Activated T-helper 1 cell treated with anti-CD3 and anti-CD28 coated beads, Interleukin-12 subunit alpha, Interleukin-12 subunit beta, Interleukin-2, Interleukin-4 antibody, amounts not matched to agents 30 ng/mL and 10 ng/mL and 1 ng/mL, durations not matched to agents 14 hours and 24 hours and 36 hours (primary cell): ENCODE measurements around the gene EPDR1. TPM values are rescaled to one million over a fixed set of nuclear protein-coding genes. Genes with fewer than 3 reads are reported as not detected.

Source experiments
- DNase-seq: peaks from one replicate; pipeline ENCODE4 v3.0.0; 2021; ENCODE audit warnings: low spot score
- H3K27ac Mint-ChIP-seq: one replicate; pipeline ENCODE4 v1.8.0; 2021; ENCODE audit warnings: mild to moderate bottlenecking, mixed read lengths
- H3K27me3 Mint-ChIP-seq: one replicate; pipeline ENCODE4 v1.8.0; 2022; ENCODE audit warnings: mild to moderate bottlenecking, moderate library complexity, mixed read lengths; ENCODE audit not compliant: insufficient read depth
- H3K36me3 Mint-ChIP-seq: one replicate; pipeline ENCODE4 v1.8.0; 2021; ENCODE audit warnings: low read depth, mixed read lengths
- H3K4me1 Mint-ChIP-seq: one replicate; pipeline ENCODE4 v1.8.0; 2021; ENCODE audit warnings: low read depth, mixed read lengths
- H3K4me3 Mint-ChIP-seq: one replicate; pipeline ENCODE4 v1.8.0; 2021; ENCODE audit warnings: mild to moderate bottlenecking, moderate library complexity, mixed read lengths
- H3K9me3 Mint-ChIP-seq: one replicate; pipeline ENCODE4 v1.8.0; 2021; ENCODE audit warnings: mixed read lengths
- intact Hi-C: fragments of 100-400 bp; cut with micrococcal nuclease; formaldehyde crosslinking; loops from one replicate; pipeline ENCODE4 v1.15.1; 2024
- total RNA-seq: library from RNA; stranded (reverse); gene quantifications from 2 replicates; pipeline ENCODE4 v1.2.3, GENCODE V29; 2022

Gene EPDR1
- total RNA-seq, 1 donor from 2014 or later, result not detected

- no peak overlapping the region for H3K27ac Mint-ChIP-seq
- intact Hi-C loops, result no loop called here
These were observed 1.9 kb upstream of the EPDR1 start for GRCh38 chr7:37918526-37918925.

GRCh38 chr7:37920849-37921805, 687 bp downstream of the EPDR1 start:
- Mint-ChIP-seq H3K4me1 (peaks cover 5% of the 10 kb centered on the region), H3K27me3 (peaks cover 53% of the 10 kb centered on the region), H3K9me3 (peaks cover 2% of the 10 kb centered on the region), H3K4me3 (no peak overlapping the region), H3K27ac (no peak overlapping the region), H3K36me3 (no peaks in the 10 kb centered on the region)
- intact Hi-C loops, result loop anchor here (10.0 kb wide), 1 partner anchor 304 kb away; no protein-coding TSS in a partner anchor
- no peak for DNase-seq

More at GRCh38 chr7:37918526-37918925, 1.9 kb upstream of the EPDR1 start:
- H3K4me3 Mint-ChIP-seq, result no peak overlapping the region
- no peaks in the 10 kb centered on the region for H3K36me3 Mint-ChIP-seq
- H3K27me3 Mint-ChIP-seq, result peaks cover 69% of the 10 kb centered on the region
- DNase-seq, result no peak
- peaks cover 5% of the 10 kb centered on the region for H3K4me1 Mint-ChIP-seq
- no peaks in the 10 kb centered on the region for H3K9me3 Mint-ChIP-seq

- peaks cover 6% of the 10 kb centered on the region for H3K9me3 Mint-ChIP-seq
- no peak overlapping the region for H3K4me3 Mint-ChIP-seq
- H3K27me3 Mint-ChIP-seq, result peaks cover 52% of the 10 kb centered on the region
- H3K36me3 Mint-ChIP-seq, result no peaks in the 10 kb centered on the region
- no peak overlapping the region for H3K27ac Mint-ChIP-seq
- intact Hi-C loops, result loop anchor here (10.0 kb wide), 1 partner anchor 303 kb away; no protein-coding TSS in a partner anchor
- peaks cover 5% of the 10 kb centered on the region for H3K4me1 Mint-ChIP-seq
- no peak for DNase-seq
These were observed 1.4 kb downstream of the EPDR1 start for GRCh38 chr7:37921876-37922275.

- DNase-seq, result no peak
- Mint-ChIP-seq H3K4me3 (no peak overlapping the region), H3K27me3 (peaks cover 32% of the 10 kb centered on the region), H3K9me3 (peaks cover 6% of the 10 kb centered on the region), H3K4me1 (peaks cover 5% of the 10 kb centered on the region), H3K36me3 (no peaks in the 10 kb centered on the region), H3K27ac (no peak overlapping the region)
- intact Hi-C loops, result loop anchor here (10.0 kb wide), 1 partner anchor 301 kb away; no protein-coding TSS in a partner anchor
These were observed 3.6 kb downstream of the EPDR1 start for GRCh38 chr7:37923996-37924395.

- peaks cover 26% of the 10 kb centered on the region for H3K27me3 Mint-ChIP-seq
- H3K9me3 Mint-ChIP-seq, result peaks cover 6% of the 10 kb centered on the region
- H3K27ac Mint-ChIP-seq, result no peak overlapping the region
- peaks cover 5% of the 10 kb centered on the region for H3K4me1 Mint-ChIP-seq
- H3K36me3 Mint-ChIP-seq, result no peaks in the 10 kb centered on the region
- H3K4me3 Mint-ChIP-seq, result no peak overlapping the region
- intact Hi-C loops, result loop anchor here (10.0 kb wide), 1 partner anchor 300 kb away; no protein-coding TSS in a partner anchor
- no peak for DNase-seq
These were observed 4.1 kb downstream of the EPDR1 start for GRCh38 chr7:37924491-37925041.

- no peak for DNase-seq
- peaks cover 6% of the 10 kb centered on the region for H3K9me3 Mint-ChIP-seq
- no peaks in the 10 kb centered on the region for H3K4me1 Mint-ChIP-seq
- H3K27me3 Mint-ChIP-seq, result peaks cover 16% of the 10 kb centered on the region
- no peaks in the 10 kb centered on the region for H3K36me3 Mint-ChIP-seq
- no peak overlapping the region for H3K27ac Mint-ChIP-seq
- intact Hi-C loops, result loop anchor here (10.0 kb wide), 1 partner anchor 299 kb away; no protein-coding TSS in a partner anchor
- no peak overlapping the region for H3K4me3 Mint-ChIP-seq
These were observed 5.2 kb downstream of the EPDR1 start for GRCh38 chr7:37925620-37926019.

GRCh38 chr7:37927773-37928444, 7.5 kb downstream of the EPDR1 start:
- no peak overlapping the region for H3K27ac Mint-ChIP-seq
- no peaks in the 10 kb centered on the region for H3K4me1 Mint-ChIP-seq
- H3K4me3 Mint-ChIP-seq, result no peak overlapping the region
- intact Hi-C loops, result loop anchor here (10.0 kb wide), 1 partner anchor 297 kb away; no protein-coding TSS in a partner anchor
- no peaks in the 10 kb centered on the region for H3K36me3 Mint-ChIP-seq
- H3K9me3 Mint-ChIP-seq, result peaks cover 6% of the 10 kb centered on the region
- H3K27me3 Mint-ChIP-seq, result peaks cover 6% of the 10 kb centered on the region
- DNase-seq, result no peak

GRCh38 chr7:37928878-37929277, 8.4 kb downstream of the EPDR1 start:
- H3K4me1 Mint-ChIP-seq, result no peaks in the 10 kb centered on the region
- H3K9me3 Mint-ChIP-seq, result peaks cover 6% of the 10 kb centered on the region
- no peak overlapping the region for H3K27ac Mint-ChIP-seq
- DNase-seq, result no peak
- H3K4me3 Mint-ChIP-seq, result no peak overlapping the region
- intact Hi-C loops, result loop anchor here (10.0 kb wide), 1 partner anchor 296 kb away; no protein-coding TSS in a partner anchor
- no peaks in the 10 kb centered on the region for H3K36me3 Mint-ChIP-seq
- H3K27me3 Mint-ChIP-seq, result no peaks in the 10 kb centered on the region

- Mint-ChIP-seq H3K4me3 (no peak overlapping the region), H3K36me3 (no peaks in the 10 kb centered on the region), H3K27me3 (no peaks in the 10 kb centered on the region), H3K27ac (no peak overlapping the region), H3K9me3 (peaks cover 6% of the 10 kb centered on the region), H3K4me1 (no peaks in the 10 kb centered on the region)
- no peak for DNase-seq
- intact Hi-C loops, result no loop called here
These were observed 9.9 kb downstream of the EPDR1 start for GRCh38 chr7:37930226-37930948.

- Mint-ChIP-seq H3K9me3 (no peaks in the 10 kb centered on the region), H3K36me3 (no peaks in the 10 kb centered on the region), H3K27ac (no peak overlapping the region), H3K4me1 (no peaks in the 10 kb centered on the region), H3K4me3 (no peak overlapping the region), H3K27me3 (no peaks in the 10 kb centered on the region)
- DNase-seq, result no peak
- intact Hi-C loops, result no loop called here
These were observed 12.1 kb downstream of the EPDR1 start for GRCh38 chr7:37932543-37932942.

- no peak overlapping the region for H3K27ac Mint-ChIP-seq
- H3K36me3 Mint-ChIP-seq, result no peaks in the 10 kb centered on the region
- DNase-seq, result no peak
- H3K27me3 Mint-ChIP-seq, result no peaks in the 10 kb centered on the region
- H3K4me3 Mint-ChIP-seq, result no peak overlapping the region
- intact Hi-C loops, result no loop called here
- no peaks in the 10 kb centered on the region for H3K9me3 Mint-ChIP-seq
- H3K4me1 Mint-ChIP-seq, result no peaks in the 10 kb centered on the region
These were observed 12.7 kb downstream of the EPDR1 start for GRCh38 chr7:37933018-37933566.
